ENCODE results near the gene UBE2V1. TPM values are rescaled to one million over a fixed set of nuclear protein-coding genes. Genes with fewer than 3 reads are reported as not detected.

UBE2V1 gene
- total and polyA plus RNA-seq, 2 of the 13 experiments (the other 11 are each of a cell fraction or from before 2014, with no cell fraction given): 81.3 to 132 TPM

DNA sequence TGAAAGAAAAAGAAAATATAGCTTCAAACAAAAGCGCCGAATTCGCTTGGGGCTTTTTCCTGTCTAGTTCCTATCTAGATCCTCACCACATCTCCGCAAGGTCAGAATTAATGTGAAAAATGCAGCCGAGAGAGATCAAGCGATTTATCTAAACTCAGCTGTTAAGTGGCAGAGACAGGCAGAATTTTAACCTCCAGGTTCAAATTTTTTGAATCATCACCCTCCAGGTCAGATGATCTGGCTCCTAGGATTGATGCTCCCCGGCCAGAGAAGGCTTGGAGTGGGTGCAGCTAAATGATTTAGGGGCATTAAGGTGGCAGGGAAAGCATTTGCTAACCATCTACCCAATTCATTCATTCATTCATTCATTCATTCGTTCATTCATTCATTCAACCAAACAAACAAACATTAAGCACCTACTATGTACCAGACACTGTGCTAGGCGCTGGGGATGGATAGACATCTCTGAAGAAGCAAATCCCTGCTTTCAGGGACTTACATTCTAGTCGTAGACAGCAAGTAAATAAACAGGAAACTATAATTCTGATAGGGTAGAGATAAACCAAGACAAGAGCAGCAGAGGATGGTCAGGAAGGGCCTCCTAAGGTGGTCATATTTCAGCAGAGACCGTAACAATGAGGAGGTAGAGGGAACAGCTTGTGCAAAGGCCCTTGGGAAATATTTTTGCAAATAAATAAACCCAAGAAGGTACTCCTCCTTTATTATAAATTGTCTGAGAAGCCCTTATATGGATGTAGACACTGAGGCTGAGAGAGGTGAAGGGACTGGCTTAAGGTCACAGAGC is 672 bp upstream of the UBE2V1 start (continued):
- TF ChIP-seq, protein P1, sequence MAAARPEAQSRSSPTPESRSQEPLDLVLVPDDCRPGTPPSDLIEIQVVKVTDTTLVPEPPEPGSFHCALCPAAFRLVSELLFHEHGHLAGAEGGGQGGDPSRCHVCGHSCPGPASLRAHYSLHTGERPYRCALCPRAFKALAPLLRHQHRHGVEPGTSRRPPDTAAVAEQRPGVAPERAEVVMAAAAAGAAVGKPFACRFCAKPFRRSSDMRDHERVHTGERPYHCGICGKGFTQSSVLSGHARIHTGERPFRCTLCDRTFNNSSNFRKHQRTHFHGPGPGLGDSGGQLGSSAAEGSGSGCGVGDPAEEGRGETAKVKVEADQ (CRISPR knock-in tag; IDR thresholded peaks at IDR 0.05; ENCODE audit: borderline replicate concordance): no peak
- TF ChIP-seq ZFP90 (CRISPR knock-in tag; IDR thresholded peaks at IDR 0.05; ENCODE audit: borderline replicate concordance) (0 out of 2 replicates have a peak, but pooled peaks have one; percentile 10), ZNF782 (CRISPR knock-in tag; IDR thresholded peaks at IDR 0.05; ENCODE audit: borderline replicate concordance) (peak; percentile 1; the same call in 1 of the 2 replicates), ZNF101 (CRISPR knock-in tag; IDR thresholded peaks at IDR 0.05; ENCODE audit: borderline replicate concordance, low read depth) (no peak), ZFP36 (IDR thresholded peaks at IDR 0.05; ENCODE audit: borderline replicate concordance, low read depth, low read length, partially characterized antibody) (no peak), HNRNPUL1 (IDR thresholded peaks at IDR 0.05; ENCODE audit: low read depth, low read length) (no peak), ARID2 (CRISPR knock-in tag; IDR thresholded peaks at IDR 0.05; ENCODE audit: borderline replicate concordance) (no peak), ZNF232 (CRISPR knock-in tag; IDR thresholded peaks at IDR 0.05; ENCODE audit: borderline replicate concordance) (no peak), TARDBP (CRISPR knock-in tag; IDR thresholded peaks at IDR 0.05) (no peak), ZNF550 (CRISPR knock-in tag; IDR thresholded peaks at IDR 0.05; ENCODE audit: borderline replicate concordance) (no peak)
- TF ChIP-seq, protein P2, sequence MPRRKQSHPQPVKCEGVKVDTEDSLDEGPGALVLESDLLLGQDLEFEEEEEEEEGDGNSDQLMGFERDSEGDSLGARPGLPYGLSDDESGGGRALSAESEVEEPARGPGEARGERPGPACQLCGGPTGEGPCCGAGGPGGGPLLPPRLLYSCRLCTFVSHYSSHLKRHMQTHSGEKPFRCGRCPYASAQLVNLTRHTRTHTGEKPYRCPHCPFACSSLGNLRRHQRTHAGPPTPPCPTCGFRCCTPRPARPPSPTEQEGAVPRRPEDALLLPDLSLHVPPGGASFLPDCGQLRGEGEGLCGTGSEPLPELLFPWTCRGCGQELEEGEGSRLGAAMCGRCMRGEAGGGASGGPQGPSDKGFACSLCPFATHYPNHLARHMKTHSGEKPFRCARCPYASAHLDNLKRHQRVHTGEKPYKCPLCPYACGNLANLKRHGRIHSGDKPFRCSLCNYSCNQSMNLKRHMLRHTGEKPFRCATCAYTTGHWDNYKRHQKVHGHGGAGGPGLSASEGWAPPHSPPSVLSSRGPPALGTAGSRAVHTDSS (CRISPR knock-in tag; conservative IDR thresholded peaks at IDR 0.05): no peak
- TF ChIP-seq, protein P3, sequence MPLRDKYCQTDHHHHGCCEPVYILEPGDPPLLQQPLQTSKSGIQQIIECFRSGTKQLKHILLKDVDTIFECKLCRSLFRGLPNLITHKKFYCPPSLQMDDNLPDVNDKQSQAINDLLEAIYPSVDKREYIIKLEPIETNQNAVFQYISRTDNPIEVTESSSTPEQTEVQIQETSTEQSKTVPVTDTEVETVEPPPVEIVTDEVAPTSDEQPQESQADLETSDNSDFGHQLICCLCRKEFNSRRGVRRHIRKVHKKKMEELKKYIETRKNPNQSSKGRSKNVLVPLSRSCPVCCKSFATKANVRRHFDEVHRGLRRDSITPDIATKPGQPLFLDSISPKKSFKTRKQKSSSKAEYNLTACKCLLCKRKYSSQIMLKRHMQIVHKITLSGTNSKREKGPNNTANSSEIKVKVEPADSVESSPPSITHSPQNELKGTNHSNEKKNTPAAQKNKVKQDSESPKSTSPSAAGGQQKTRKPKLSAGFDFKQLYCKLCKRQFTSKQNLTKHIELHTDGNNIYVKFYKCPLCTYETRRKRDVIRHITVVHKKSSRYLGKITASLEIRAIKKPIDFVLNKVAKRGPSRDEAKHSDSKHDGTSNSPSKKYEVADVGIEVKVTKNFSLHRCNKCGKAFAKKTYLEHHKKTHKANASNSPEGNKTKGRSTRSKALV (CRISPR knock-in tag; IDR thresholded peaks at IDR 0.05): no peak
- TF ChIP-seq, protein P4, sequence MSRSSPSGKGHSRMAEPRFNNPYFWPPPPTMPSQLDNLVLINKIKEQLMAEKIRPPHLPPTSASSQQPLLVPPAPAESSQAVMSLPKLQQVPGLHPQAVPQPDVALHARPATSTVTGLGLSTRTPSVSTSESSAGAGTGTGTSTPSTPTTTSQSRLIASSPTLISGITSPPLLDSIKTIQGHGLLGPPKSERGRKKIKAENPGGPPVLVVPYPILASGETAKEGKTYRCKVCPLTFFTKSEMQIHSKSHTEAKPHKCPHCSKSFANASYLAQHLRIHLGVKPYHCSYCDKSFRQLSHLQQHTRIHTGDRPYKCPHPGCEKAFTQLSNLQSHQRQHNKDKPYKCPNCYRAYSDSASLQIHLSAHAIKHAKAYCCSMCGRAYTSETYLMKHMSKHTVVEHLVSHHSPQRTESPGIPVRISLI (CRISPR knock-in tag; IDR thresholded peaks at IDR 0.05; ENCODE audit: borderline replicate concordance): no peak
- TF ChIP-seq, protein P5, sequence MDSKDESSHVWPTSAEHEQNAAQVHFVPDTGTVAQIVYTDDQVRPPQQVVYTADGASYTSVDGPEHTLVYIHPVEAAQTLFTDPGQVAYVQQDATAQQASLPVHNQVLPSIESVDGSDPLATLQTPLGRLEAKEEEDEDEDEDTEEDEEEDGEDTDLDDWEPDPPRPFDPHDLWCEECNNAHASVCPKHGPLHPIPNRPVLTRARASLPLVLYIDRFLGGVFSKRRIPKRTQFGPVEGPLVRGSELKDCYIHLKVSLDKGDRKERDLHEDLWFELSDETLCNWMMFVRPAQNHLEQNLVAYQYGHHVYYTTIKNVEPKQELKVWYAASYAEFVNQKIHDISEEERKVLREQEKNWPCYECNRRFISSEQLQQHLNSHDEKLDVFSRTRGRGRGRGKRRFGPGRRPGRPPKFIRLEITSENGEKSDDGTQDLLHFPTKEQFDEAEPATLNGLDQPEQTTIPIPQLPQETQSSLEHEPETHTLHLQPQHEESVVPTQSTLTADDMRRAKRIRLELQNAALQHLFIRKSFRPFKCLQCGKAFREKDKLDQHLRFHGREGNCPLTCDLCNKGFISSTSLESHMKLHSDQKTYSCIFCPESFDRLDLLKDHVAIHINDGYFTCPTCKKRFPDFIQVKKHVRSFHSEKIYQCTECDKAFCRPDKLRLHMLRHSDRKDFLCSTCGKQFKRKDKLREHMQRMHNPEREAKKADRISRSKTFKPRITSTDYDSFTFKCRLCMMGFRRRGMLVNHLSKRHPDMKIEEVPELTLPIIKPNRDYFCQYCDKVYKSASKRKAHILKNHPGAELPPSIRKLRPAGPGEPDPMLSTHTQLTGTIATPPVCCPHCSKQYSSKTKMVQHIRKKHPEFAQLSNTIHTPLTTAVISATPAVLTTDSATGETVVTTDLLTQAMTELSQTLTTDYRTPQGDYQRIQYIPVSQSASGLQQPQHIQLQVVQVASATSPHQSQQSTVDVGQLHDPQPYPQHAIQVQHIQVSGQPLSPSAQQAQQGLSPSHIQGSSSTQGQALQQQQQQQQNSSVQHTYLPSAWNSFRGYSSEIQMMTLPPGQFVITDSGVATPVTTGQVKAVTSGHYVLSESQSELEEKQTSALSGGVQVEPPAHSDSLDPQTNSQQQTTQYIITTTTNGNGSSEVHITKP (CRISPR knock-in tag; IDR thresholded peaks at IDR 0.05; ENCODE audit: low read depth): no peak
- TF ChIP-seq, protein P6, sequence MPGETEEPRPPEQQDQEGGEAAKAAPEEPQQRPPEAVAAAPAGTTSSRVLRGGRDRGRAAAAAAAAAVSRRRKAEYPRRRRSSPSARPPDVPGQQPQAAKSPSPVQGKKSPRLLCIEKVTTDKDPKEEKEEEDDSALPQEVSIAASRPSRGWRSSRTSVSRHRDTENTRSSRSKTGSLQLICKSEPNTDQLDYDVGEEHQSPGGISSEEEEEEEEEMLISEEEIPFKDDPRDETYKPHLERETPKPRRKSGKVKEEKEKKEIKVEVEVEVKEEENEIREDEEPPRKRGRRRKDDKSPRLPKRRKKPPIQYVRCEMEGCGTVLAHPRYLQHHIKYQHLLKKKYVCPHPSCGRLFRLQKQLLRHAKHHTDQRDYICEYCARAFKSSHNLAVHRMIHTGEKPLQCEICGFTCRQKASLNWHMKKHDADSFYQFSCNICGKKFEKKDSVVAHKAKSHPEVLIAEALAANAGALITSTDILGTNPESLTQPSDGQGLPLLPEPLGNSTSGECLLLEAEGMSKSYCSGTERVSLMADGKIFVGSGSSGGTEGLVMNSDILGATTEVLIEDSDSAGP (CRISPR knock-in tag; IDR thresholded peaks at IDR 0.05; ENCODE audit: borderline replicate concordance): no peak
